Body of pancreas (tissue), 4 donors: ENCODE measurements around the gene PPP2R3B. TPM values are rescaled to one million over a fixed set of nuclear protein-coding genes. Genes with fewer than 3 reads are reported as not detected.
A peak's percentile ranks its signal among the peaks of the same experiment; 100 is the strongest.
"Not testable (repeated sequence)": the region's sequence is repeated elsewhere in the genome, so short reads cannot be mapped to it uniquely, and the experiment has no call there.

Experiments
- ATAC-seq: fragments of 150-250 bp; one replicate; pipeline ENCODE4 v1.9.1; 2016
- DNase-seq, 4 donors: peaks; one replicate each; pipeline ENCODE4 v3.0.0-alpha.2; 2019
- H3K27ac ChIP-seq, 4 donors: fragments of 200-600 bp; sonication (generic); 1 replicate in 3 of 4; 2 replicates in 1 of 4; pipeline versions ENCODE4 v1.5.1 to v1.6.1; 2016 to 2019; ENCODE audit warnings: mild to moderate bottlenecking in 1 of 4, mixed read lengths in 1 of 4, moderate library complexity in 1 of 4
- H3K27me3 ChIP-seq, 2 donors: fragments of 200-600 bp; sonication (generic); one replicate each; pipeline ENCODE4 v1.6.0; 2016; ENCODE audit warnings: mild to moderate bottlenecking in 1 of 2
- H3K36me3 ChIP-seq, 2 donors: fragments of 200-600 bp; sonication (generic); replicated peaks in 1 of 2; 2 replicates each; pipeline ENCODE4 v1.5.1; 2016; ENCODE audit warnings: low read depth in 2 of 2; ENCODE audit not compliant: insufficient read depth in 1 of 2
- H3K4me1 ChIP-seq: fragments of 200-600 bp; sonication (generic); one replicate; pipeline ENCODE4 v1.6.0; 2016
- H3K4me3 ChIP-seq, 2 donors: fragments of 200-600 bp; sonication (generic); 1 replicate in 1 of 2; 2 replicates in 1 of 2; pipeline ENCODE4 v1.5.1; 2016 to 2019
- H3K9me3 ChIP-seq, 3 donors: fragments of 200-600 bp; sonication (generic); 1 replicate in 2 of 3; 2 replicates in 1 of 3; pipeline ENCODE4 v1.5.1; 2016
- CTCF ChIP-seq, 7 experiments: fragments of 450-650 bp in 4 of 7; fragments of 200-600 bp in 3 of 7; sonication (generic) in 3 of 7; IDR thresholded peaks; one replicate each; pipeline ENCODE4 v1.5.1; 2016 to 2019; ENCODE audit warnings: antibody characterized with exemption in 7 of 7
- POLR2A ChIP-seq, 3 donors: fragments of 450-650 bp; IDR thresholded peaks; one replicate each; pipeline ENCODE4 v1.6.1; 2016; ENCODE audit warnings: antibody characterized with exemption in 3 of 3, mild to moderate bottlenecking in 2 of 3
- WGBS, 2 donors: methylation state at CpG; one replicate each; pipeline ENCODE4 v1.1.5; 2017; 5-methylcytosine and 5-hydroxymethylcytosine counted together
- intact Hi-C: fragments of 100-400 bp; cut with DNase I; formaldehyde crosslinking; loops from one replicate; pipeline ENCODE4 v1.15.1; 2023
- total RNA-seq, 2 donors: library from RNA; depleted of rRNA; stranded (reverse); fragments of >200 nt; gene quantifications; one replicate each; pipeline ENCODE4 v1.1.0, GENCODE V29; 2016

PPP2R3B gene
- 10 to 100 TPM in 1 of 2 donors, 1 to 10 TPM in 1; 5.6 to 11.4 TPM for total RNA-seq

- intact Hi-C loops = no loop called here
- Histone ChIP-seq H3K4me1 (peaks cover 12% of the 10 kb centered on the region), H3K9me3 (no peaks in the 10 kb centered on the region), H3K36me3 (no peaks in the 10 kb centered on the region), H3K4me3 (peak within 1 kb of the TSS; percentile 76 to 78), H3K27me3 (no peaks in the 10 kb centered on the region), H3K27ac (peak within 1 kb of the TSS; percentile 96 to 100 (median 98))
- peak; percentile 100 for ATAC-seq
- DNase-seq = peak; percentile 99 to 100 (median 99)
- TF ChIP-seq CTCF (IDR thresholded peaks at IDR 0.05) = peak in 4 of 7 experiments; percentile 15 to 35 (median 30)
- peak; percentile 20 to 86 (median 77) for TF ChIP-seq POLR2A (IDR thresholded peaks at IDR 0.05)
- 0 to 8% methylated on average over 2 to 88 of the region's 102 CpGs for WGBS, 2 donors
Observed at GRCh38 chrX:386768-387575, at the start of gene PPP2R3B. Gene PPP2R3B (minus strand): TSS chrX:386907. CDS start chrX:386691, 216 bp downstream.

GRCh38 chrX:435536-436122 lies 48.9 kb upstream of the PPP2R3B start:
- TF ChIP-seq CTCF (IDR thresholded peaks at IDR 0.05) (no peak), POLR2A (IDR thresholded peaks at IDR 0.05) (no peak)
- ATAC-seq = no peak
- DNase-seq = no peak

GRCh38 chrX:434946-435345 lies 48.2 kb upstream of the PPP2R3B start:
- no peaks in the 10 kb centered on the region for H3K4me1 ChIP-seq
- no peaks in the 10 kb centered on the region for H3K27me3 ChIP-seq
- H3K27ac ChIP-seq = no peak overlapping the region
- H3K4me3 ChIP-seq = no peak overlapping the region
- H3K9me3 ChIP-seq = no peaks in the 10 kb centered on the region
- 52 to 57% methylated on average over 14 to 17 of the region's 17 CpGs for WGBS, 2 donors
- DNase-seq = no peak
- TF ChIP-seq CTCF (IDR thresholded peaks at IDR 0.05) = no peak
- TF ChIP-seq POLR2A (IDR thresholded peaks at IDR 0.05) = no peak
- intact Hi-C loops = no loop called here
- no peaks in the 10 kb centered on the region for H3K36me3 ChIP-seq
- no peak for ATAC-seq

More at GRCh38 chrX:435536-436122, 48.9 kb upstream of the PPP2R3B start:
- intact Hi-C loops = no loop called here
- Histone ChIP-seq H3K27ac (no peak overlapping the region), H3K27me3 (no peaks in the 10 kb centered on the region), H3K36me3 (no peaks in the 10 kb centered on the region), H3K4me3 (no peak overlapping the region), H3K9me3 (no peaks in the 10 kb centered on the region), H3K4me1 (no peaks in the 10 kb centered on the region)
- 54 to 76% methylated on average over 17 to 25 of the region's 29 CpGs for WGBS, 2 donors

- no peak for DNase-seq
- Histone ChIP-seq H3K36me3 (no peaks in the 10 kb centered on the region), H3K9me3 (no peaks in the 10 kb centered on the region), H3K27me3 (no peaks in the 10 kb centered on the region), H3K4me1 (no peaks in the 10 kb centered on the region), H3K27ac (no peak overlapping the region), H3K4me3 (no peak overlapping the region)
- no peak for ATAC-seq
- intact Hi-C loops = no loop called here
- TF ChIP-seq POLR2A (IDR thresholded peaks at IDR 0.05) (no peak), CTCF (IDR thresholded peaks at IDR 0.05) (no peak)
- 85 to 87% methylated on average over 26 of the region's 26 CpGs for WGBS, 2 donors
Observed at GRCh38 chrX:433771-434170, 47.1 kb upstream of the PPP2R3B start.

- intact Hi-C loops, H3K36me3 ChIP-seq, H3K27ac ChIP-seq, H3K4me3 ChIP-seq, H3K9me3 ChIP-seq, ATAC-seq, H3K4me1 ChIP-seq, H3K27me3 ChIP-seq, DNase-seq: not testable (repeated sequence)
- 34 to 73% methylated on average over 3 to 7 of the region's 12 CpGs for WGBS, 2 donors
Observed at GRCh38 chrX:432666-433065, 46.0 kb upstream of the PPP2R3B start.
